Liver (tissue), 9 donors: ENCODE measurements around the gene TFR2. TPM values are rescaled to one million over a fixed set of nuclear protein-coding genes. Genes with fewer than 3 reads are reported as not detected.

Experiments used
- DNase-seq: peaks from one replicate; pipeline ENCODE4 v3.0.0-alpha.2; 2017; ENCODE audit warnings: low spot score
- H3K27ac ChIP-seq, 2 donors: one replicate each; pipeline ENCODE4 v1.7.0; 2013; ENCODE audit warnings: inconsistent platforms in 2 of 2, low read length in 2 of 2, control low read depth in 1 of 2, low read depth in 1 of 2, mild to moderate bottlenecking in 1 of 2
- H3K27me3 ChIP-seq, 4 donors: one replicate each; pipeline versions ENCODE4 v1.6.1 to v1.7.0; 2013; ENCODE audit warnings: low read length in 3 of 4, inconsistent platforms in 1 of 4, mild to moderate bottlenecking in 1 of 4, moderate library complexity in 1 of 4; ENCODE audit not compliant: control insufficient read depth in 4 of 4, insufficient read depth in 4 of 4
- H3K36me3 ChIP-seq, 4 donors: one replicate each; pipeline versions ENCODE4 v1.6.1 to v1.7.0; 2013; ENCODE audit warnings: low read length in 3 of 4, mild to moderate bottlenecking in 3 of 4, low read depth in 1 of 4, moderate library complexity in 1 of 4; ENCODE audit not compliant: control insufficient read depth in 4 of 4, insufficient read depth in 3 of 4
- H3K4me1 ChIP-seq, 4 donors: one replicate each; pipeline versions ENCODE4 v1.6.1 to v1.7.0; 2013; ENCODE audit warnings: low read length in 3 of 4, mild to moderate bottlenecking in 3 of 4, moderate library complexity in 1 of 4; ENCODE audit not compliant: control insufficient read depth in 4 of 4, insufficient read depth in 4 of 4
- H3K4me3 ChIP-seq, 3 donors: one replicate each; pipeline versions ENCODE4 v1.6.1 to v1.7.0; 2013; ENCODE audit warnings: low read length in 3 of 3, control low read depth in 1 of 3, low read depth in 1 of 3, mild to moderate bottlenecking in 1 of 3
- H3K9ac ChIP-seq, 2 donors: one replicate each; pipeline ENCODE4 v1.7.0; 2013; ENCODE audit warnings: low read length in 2 of 2, mild to moderate bottlenecking in 2 of 2, moderate library complexity in 2 of 2, control low read depth in 1 of 2, low read depth in 1 of 2
- H3K9me3 ChIP-seq, 4 donors: one replicate each; pipeline versions ENCODE4 v1.6.1 to v1.7.0; 2013; ENCODE audit warnings: low read length in 3 of 4; ENCODE audit not compliant: control insufficient read depth in 4 of 4
- EGR1 ChIP-seq, 2 donors: IDR thresholded peaks; 2 replicates each; pipeline ENCODE4 v1.6.1; 2016 to 2018; ENCODE audit warnings: antibody characterized with exemption in 2 of 2, low read depth in 2 of 2
- FOXA1 ChIP-seq: IDR thresholded peaks from 2 replicates; pipeline ENCODE4 v1.6.1; 2016; ENCODE audit warnings: antibody characterized with exemption
- FOXA2 ChIP-seq: IDR thresholded peaks from 2 replicates; pipeline ENCODE4 v1.6.1; 2016; ENCODE audit warnings: antibody characterized with exemption
- HNF4A ChIP-seq, 2 donors: conservative IDR thresholded peaks; 2 replicates each; pipeline ENCODE4 v1.6.1; 2016; ENCODE audit warnings: antibody characterized with exemption in 2 of 2, mild to moderate bottlenecking in 2 of 2
- HNF4G ChIP-seq: IDR thresholded peaks from 2 replicates; pipeline ENCODE4 v1.6.1; 2016; ENCODE audit warnings: antibody characterized with exemption
- JUND ChIP-seq, 2 donors: IDR thresholded peaks; 2 replicates each; pipeline ENCODE4 v1.6.1; 2016; ENCODE audit warnings: antibody characterized with exemption in 2 of 2
- RAD21 ChIP-seq, 2 donors: IDR thresholded peaks; 2 replicates each; pipeline ENCODE4 v1.6.1; 2016; ENCODE audit warnings: antibody characterized with exemption in 2 of 2, mild to moderate bottlenecking in 2 of 2
- RXRA ChIP-seq, 2 donors: IDR thresholded peaks; 2 replicates each; pipeline ENCODE4 v1.6.1; 2017 to 2018; ENCODE audit warnings: antibody characterized with exemption in 2 of 2, mild to moderate bottlenecking in 1 of 2
- SP1 ChIP-seq: IDR thresholded peaks from 2 replicates; pipeline ENCODE4 v1.6.1; 2018; ENCODE audit warnings: antibody characterized with exemption, mild to moderate bottlenecking
- TAF1 ChIP-seq: conservative IDR thresholded peaks from 2 replicates; pipeline ENCODE4 v1.6.1; 2016; ENCODE audit warnings: antibody characterized with exemption, mild to moderate bottlenecking
- YY1 ChIP-seq: IDR thresholded peaks from 2 replicates; pipeline ENCODE4 v1.6.1; 2016; ENCODE audit warnings: antibody characterized with exemption, mild to moderate bottlenecking
- WGBS: extraction: QIAGEN DNeasy Blood & Tissue Kit; methylation state at CpG from one replicate; pipeline ENCODE4 v1.1.7; 2013; 5-methylcytosine and 5-hydroxymethylcytosine counted together
- polyA plus RNA-seq, 2 donors: library from polyadenylated mRNA; stranded (reverse) in 1 of 2; unstranded in 1 of 2; fragments of 200-250 nt in 1 of 2; fragments of >200 nt in 1 of 2; fragmentation: Nextera tagmentation in 1 of 2; extraction: Ambion mirVana in 1 of 2; gene quantifications; one replicate each; pipeline versions ENCODE4 v1.2.1 to v1.2.3, GENCODE V29; 2013 to 2015
- total RNA-seq, 2 donors: library from RNA; depleted of rRNA; stranded (reverse); fragments of >200 nt; gene quantifications; one replicate each; pipeline ENCODE4 v1.2.3, GENCODE V29; 2014
- TF ChIP-seq, protein P1 (sequence below): IDR thresholded peaks from 2 replicates; pipeline ENCODE4 v1.6.1; 2016; ENCODE audit warnings: antibody characterized with exemption
- TF ChIP-seq, protein P2 (sequence below): fragments of 150-350 bp; IDR thresholded peaks from 2 replicates; pipeline ENCODE4 v1.5.1; 2017; ENCODE audit warnings: improper control_type of control experiment, low read depth, low read length; ENCODE audit not compliant: missing input control
- TF ChIP-seq, protein P3 (sequence below): IDR thresholded peaks from 2 replicates; pipeline ENCODE4 v1.6.1; 2016; ENCODE audit warnings: antibody characterized with exemption
- TF ChIP-seq, protein P4 (sequence below): IDR thresholded peaks from 2 replicates; pipeline ENCODE4 v1.6.1; 2016; ENCODE audit warnings: antibody characterized with exemption
- donor health status: healthy.
- donor health status: healthy.
- donor health status: healthy.
- donor health status: healthy.
- donor health status: healthy.

TFR2 gene
- total and polyA plus RNA-seq, 4 donors: 276 to 663 (median 356) TPM

DNA sequence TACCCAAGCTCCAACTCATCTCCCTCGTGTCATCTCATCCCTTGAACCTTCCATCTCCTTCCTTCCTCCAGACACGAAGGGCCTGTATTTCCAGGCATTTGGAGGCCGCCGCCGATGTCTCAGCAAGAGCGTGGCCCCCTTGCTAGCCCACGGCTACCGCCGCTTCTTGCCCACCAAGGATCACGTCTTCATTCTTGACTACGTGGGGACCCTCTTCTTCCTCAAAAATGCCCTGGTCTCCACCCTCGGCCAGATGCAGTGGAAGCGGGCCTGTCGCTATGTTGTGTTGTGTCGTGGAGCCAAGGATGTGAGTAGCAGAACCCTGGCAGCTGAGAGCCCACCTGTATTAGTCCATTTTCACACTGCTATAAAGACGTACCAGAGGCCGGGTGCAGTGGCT is 49.8 kb downstream of the TFR2 start:
- H3K4me1 ChIP-seq: peaks cover 0 to 5% (median 2%) of the 10 kb centered on the region in 4 donors

DNA sequence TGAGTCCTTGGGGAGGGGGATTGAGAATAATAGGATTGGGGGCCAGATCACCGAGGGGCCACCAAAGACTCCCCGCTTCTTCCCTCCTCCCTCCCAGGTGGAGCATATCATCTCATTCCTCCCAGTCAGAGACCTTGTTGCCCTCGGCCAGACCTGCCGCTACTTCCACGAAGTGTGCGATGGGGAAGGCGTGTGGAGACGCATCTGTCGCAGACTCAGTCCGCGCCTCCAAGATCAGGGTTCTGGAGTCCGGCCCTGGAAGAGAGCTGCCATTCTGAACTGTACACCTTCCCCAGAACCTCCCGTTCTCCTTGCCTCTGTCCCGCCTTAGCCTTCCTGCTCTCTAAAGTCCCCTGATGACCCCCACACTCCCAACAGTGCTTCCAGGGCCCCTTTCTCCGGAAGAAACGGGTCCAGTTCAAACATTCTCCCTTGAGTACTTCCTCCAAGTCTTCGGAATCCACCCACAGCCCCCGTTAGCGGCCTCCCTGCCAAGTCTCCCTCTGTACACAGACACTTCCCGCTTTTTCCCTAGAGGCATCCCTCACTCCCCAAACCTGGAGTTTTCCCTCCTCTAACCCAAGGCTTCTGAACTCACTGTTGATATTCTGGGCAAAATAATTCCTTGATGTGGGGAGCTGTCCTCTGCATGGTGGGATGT is 51.1 kb downstream of the TFR2 start:
- Histone ChIP-seq H3K27me3 (no peaks in the 10 kb centered on the region), H3K9me3 (no peaks in the 10 kb centered on the region), H3K9ac (no peak overlapping the region), H3K4me1 (peaks cover 0 to 9% (median 4%) of the 10 kb centered on the region in 4 donors), H3K4me3 (no peak overlapping the region), H3K27ac (no peak overlapping the region), H3K36me3 (no peaks in the 10 kb centered on the region)
- 67% methylated on average over 20 of the region's 20 CpGs for WGBS
- no peak for DNase-seq
- no peak for TF ChIP-seq RXRA (IDR thresholded peaks at IDR 0.05)
- TF ChIP-seq RAD21 (IDR thresholded peaks at IDR 0.05): no peak
- no peak for TF ChIP-seq JUND (IDR thresholded peaks at IDR 0.05)
- TF ChIP-seq, protein P1, sequence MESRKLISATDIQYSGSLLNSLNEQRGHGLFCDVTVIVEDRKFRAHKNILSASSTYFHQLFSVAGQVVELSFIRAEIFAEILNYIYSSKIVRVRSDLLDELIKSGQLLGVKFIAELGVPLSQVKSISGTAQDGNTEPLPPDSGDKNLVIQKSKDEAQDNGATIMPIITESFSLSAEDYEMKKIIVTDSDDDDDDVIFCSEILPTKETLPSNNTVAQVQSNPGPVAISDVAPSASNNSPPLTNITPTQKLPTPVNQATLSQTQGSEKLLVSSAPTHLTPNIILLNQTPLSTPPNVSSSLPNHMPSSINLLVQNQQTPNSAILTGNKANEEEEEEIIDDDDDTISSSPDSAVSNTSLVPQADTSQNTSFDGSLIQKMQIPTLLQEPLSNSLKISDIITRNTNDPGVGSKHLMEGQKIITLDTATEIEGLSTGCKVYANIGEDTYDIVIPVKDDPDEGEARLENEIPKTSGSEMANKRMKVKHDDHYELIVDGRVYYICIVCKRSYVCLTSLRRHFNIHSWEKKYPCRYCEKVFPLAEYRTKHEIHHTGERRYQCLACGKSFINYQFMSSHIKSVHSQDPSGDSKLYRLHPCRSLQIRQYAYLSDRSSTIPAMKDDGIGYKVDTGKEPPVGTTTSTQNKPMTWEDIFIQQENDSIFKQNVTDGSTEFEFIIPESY: no peak
- TF ChIP-seq, protein P2, sequence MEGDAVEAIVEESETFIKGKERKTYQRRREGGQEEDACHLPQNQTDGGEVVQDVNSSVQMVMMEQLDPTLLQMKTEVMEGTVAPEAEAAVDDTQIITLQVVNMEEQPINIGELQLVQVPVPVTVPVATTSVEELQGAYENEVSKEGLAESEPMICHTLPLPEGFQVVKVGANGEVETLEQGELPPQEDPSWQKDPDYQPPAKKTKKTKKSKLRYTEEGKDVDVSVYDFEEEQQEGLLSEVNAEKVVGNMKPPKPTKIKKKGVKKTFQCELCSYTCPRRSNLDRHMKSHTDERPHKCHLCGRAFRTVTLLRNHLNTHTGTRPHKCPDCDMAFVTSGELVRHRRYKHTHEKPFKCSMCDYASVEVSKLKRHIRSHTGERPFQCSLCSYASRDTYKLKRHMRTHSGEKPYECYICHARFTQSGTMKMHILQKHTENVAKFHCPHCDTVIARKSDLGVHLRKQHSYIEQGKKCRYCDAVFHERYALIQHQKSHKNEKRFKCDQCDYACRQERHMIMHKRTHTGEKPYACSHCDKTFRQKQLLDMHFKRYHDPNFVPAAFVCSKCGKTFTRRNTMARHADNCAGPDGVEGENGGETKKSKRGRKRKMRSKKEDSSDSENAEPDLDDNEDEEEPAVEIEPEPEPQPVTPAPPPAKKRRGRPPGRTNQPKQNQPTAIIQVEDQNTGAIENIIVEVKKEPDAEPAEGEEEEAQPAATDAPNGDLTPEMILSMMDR: no peak
- TF ChIP-seq YY1: no peak
- TF ChIP-seq HNF4G: no peak
- TF ChIP-seq FOXA2: no peak
- no peak for TF ChIP-seq EGR1 (IDR thresholded peaks at IDR 0.05; ENCODE audit: low read depth in 2 of 2)

More for the DNA sequence above, 49.8 kb downstream of the TFR2 start:
- no peaks in the 10 kb centered on the region for H3K9me3 ChIP-seq
- H3K4me3 ChIP-seq: no peak overlapping the region
- H3K27me3 ChIP-seq: no peaks in the 10 kb centered on the region
- no peaks in the 10 kb centered on the region for H3K36me3 ChIP-seq
- TF ChIP-seq, protein P3, sequence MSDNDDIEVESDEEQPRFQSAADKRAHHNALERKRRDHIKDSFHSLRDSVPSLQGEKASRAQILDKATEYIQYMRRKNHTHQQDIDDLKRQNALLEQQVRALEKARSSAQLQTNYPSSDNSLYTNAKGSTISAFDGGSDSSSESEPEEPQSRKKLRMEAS: no peak
- TF ChIP-seq SP1 (no peak), EGR1 (IDR thresholded peaks at IDR 0.05; ENCODE audit: low read depth in 2 of 2) (no peak)
- TF ChIP-seq, protein P4, sequence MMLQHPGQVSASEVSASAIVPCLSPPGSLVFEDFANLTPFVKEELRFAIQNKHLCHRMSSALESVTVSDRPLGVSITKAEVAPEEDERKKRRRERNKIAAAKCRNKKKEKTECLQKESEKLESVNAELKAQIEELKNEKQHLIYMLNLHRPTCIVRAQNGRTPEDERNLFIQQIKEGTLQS: no peak
- no peak overlapping the region for H3K9ac ChIP-seq
- DNase-seq: no peak
- 95% methylated on average over 17 of the region's 17 CpGs for whole genome bisulfite sequencing
- no peak overlapping the region for H3K27ac ChIP-seq

DNA sequence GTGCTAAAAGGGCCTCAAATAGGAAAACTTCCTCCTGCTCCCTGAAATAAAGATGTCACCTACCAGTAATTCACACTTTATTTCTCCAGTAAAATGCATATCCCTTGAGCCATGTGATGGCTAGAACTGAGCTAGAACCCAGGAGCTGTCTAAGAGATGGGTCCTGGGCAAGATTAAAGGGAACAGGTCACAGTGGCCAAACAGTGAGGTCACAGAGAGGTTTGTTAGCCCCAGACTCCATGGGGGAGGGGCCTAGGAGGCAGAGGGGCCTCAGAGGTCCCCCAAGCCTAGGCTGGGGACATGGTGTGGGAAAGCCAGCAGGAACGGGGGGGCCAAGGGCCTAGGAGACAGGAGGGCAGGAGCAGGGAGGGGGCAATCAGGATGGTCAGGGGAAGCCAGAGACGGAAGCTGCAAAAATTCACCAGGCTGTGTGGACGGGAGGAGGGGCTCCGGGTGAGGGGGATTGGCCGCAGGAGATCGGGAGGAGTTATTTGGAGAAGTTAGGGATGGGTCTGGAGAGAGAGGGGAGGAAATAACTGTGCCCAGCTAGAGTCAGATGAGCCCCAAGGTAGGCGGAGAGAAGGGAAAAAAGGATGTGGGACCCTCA is 51.9 kb downstream of the TFR2 start:
- no peaks in the 10 kb centered on the region for H3K36me3 ChIP-seq
- no peak overlapping the region for H3K9ac ChIP-seq
- no peak overlapping the region for H3K4me3 ChIP-seq
- WGBS: 67% methylated on average over 7 of the region's 7 CpGs
- DNase-seq: no peak
- no peaks in the 10 kb centered on the region for H3K9me3 ChIP-seq
- H3K27ac ChIP-seq: no peak overlapping the region
- H3K4me1 ChIP-seq: peaks cover 0 to 17% (median 11%) of the 10 kb centered on the region in 4 donors
- no peak for TF ChIP-seq HNF4A (conservative IDR thresholded peaks at IDR 0.05)
- TF ChIP-seq, protein P3: no peak
- TF ChIP-seq YY1: no peak
- TF ChIP-seq, protein P4: no peak
- no peak for TF ChIP-seq FOXA2
- TF ChIP-seq HNF4G: no peak
- TF ChIP-seq RXRA (IDR thresholded peaks at IDR 0.05): no peak
- no peak for TF ChIP-seq FOXA1
- TF ChIP-seq TAF1: no peak
- H3K27me3 ChIP-seq: no peaks in the 10 kb centered on the region
